Hindlimb muscle (tissue), 1 donor: ENCODE measurements around the gene FAM167B. TPM values are rescaled to one million over a fixed set of nuclear protein-coding genes. Genes with fewer than 3 reads are reported as not detected.

Experiments
- polyA plus RNA-seq: library from polyadenylated mRNA; unstranded; fragments of 120-200 nt; gene quantifications from one replicate; pipeline ENCODE4 v1.2.1, GENCODE V29; 2013; ENCODE audit not compliant: insufficient read length

FAM167B gene
- polyA plus RNA-seq, 1 donor, result 7.6 TPM

Other genes with a start within 250 kb of the FAM167B start
- 138 TPM for gene KHDRBS1, start 233.4 kb upstream of the FAM167B start, polyA plus RNA-seq
- 15.8 TPM for gene TMEM39B, start 174.3 kb upstream of the FAM167B start, polyA plus RNA-seq
- gene KPNA6, start 139.2 kb upstream of the FAM167B start, polyA plus RNA-seq, result 25.6 TPM
- gene TXLNA, start 67.5 kb upstream of the FAM167B start, polyA plus RNA-seq, result 30.8 TPM
- gene CCDC28B, start 46.6 kb upstream of the FAM167B start, polyA plus RNA-seq, result 44.2 TPM
- gene IQCC, start 41.6 kb upstream of the FAM167B start, polyA plus RNA-seq, result 3.8 TPM
- gene DCDC2B, start 38.1 kb upstream of the FAM167B start, polyA plus RNA-seq, result 0.67 TPM
- gene TMEM234, start 24.9 kb upstream of the FAM167B start, polyA plus RNA-seq, result 11.3 TPM
- 149 TPM for gene EIF3I, start 24.8 kb upstream of the FAM167B start, polyA plus RNA-seq
- 0.89 TPM for gene LCK, start 4.0 kb downstream of the FAM167B start, polyA plus RNA-seq
- 43.7 TPM for gene HDAC1, start 44.9 kb downstream of the FAM167B start, polyA plus RNA-seq
- 173 TPM for gene MARCKSL1, start 89.0 kb downstream of the FAM167B start, polyA plus RNA-seq
- 7.4 TPM for gene FAM229A, start 115.3 kb downstream of the FAM167B start, polyA plus RNA-seq
- 3.3 TPM for gene TSSK3, start 115.3 kb downstream of the FAM167B start, polyA plus RNA-seq
- 39.8 TPM for gene BSDC1, start 147.2 kb downstream of the FAM167B start, polyA plus RNA-seq
- 0.14 TPM for gene ZBTB8B, start 217.8 kb downstream of the FAM167B start, polyA plus RNA-seq